Upper lobe of left lung (tissue), 4 donors: ENCODE data around the gene CHMP4A.

ENCODE experiments used
- EP300 ChIP-seq, 4 donors: sonication (generic); formaldehyde crosslinking; IDR thresholded peaks; one replicate each; pipeline ENCODE4 v1.5.1; 2017; ENCODE audit warnings: antibody characterized with exemption in 4 of 4, control low read depth in 2 of 4
- POLR2A ChIP-seq, 4 donors: fragments of 450-650 bp; IDR thresholded peaks; one replicate each; pipeline ENCODE4 v1.5.1; 2016 to 2017; ENCODE audit warnings: antibody characterized with exemption in 4 of 4, mild to moderate bottlenecking in 2 of 4
- TF ChIP-seq, protein P1 (sequence below), 6 experiments: fragments of 450-650 bp in 4 of 6; fragments of 200-600 bp in 2 of 6; sonication (generic) in 2 of 6; IDR thresholded peaks; one replicate each; pipeline ENCODE4 v1.5.1; 2016 to 2019; ENCODE audit warnings: antibody characterized with exemption in 6 of 6

DNA sequence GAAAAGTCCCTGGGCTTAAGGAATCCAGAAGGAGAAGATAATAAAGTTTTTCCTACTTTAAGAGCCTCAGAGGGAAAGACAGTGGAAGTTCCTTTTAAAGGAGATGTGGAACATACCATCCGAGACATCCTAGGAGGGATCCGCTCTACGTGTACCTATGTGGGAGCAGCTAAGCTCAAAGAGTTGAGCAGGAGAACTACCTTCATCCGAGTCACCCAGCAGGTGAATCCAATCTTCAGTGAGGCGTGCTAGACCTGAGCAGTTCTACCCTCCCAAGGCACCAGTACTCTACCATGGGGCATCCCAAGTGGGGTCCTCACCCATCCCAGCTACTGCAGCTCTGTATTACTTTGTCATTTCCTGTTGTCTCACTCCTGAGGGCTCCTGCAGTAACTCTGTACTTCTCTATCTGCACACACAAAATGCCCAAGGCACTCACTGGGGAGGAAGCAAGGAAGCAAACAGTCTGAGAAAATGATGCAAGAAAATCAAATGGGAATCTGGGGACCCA is 25.3 kb upstream of the CHMP4A start:
- TF ChIP-seq, protein P1, sequence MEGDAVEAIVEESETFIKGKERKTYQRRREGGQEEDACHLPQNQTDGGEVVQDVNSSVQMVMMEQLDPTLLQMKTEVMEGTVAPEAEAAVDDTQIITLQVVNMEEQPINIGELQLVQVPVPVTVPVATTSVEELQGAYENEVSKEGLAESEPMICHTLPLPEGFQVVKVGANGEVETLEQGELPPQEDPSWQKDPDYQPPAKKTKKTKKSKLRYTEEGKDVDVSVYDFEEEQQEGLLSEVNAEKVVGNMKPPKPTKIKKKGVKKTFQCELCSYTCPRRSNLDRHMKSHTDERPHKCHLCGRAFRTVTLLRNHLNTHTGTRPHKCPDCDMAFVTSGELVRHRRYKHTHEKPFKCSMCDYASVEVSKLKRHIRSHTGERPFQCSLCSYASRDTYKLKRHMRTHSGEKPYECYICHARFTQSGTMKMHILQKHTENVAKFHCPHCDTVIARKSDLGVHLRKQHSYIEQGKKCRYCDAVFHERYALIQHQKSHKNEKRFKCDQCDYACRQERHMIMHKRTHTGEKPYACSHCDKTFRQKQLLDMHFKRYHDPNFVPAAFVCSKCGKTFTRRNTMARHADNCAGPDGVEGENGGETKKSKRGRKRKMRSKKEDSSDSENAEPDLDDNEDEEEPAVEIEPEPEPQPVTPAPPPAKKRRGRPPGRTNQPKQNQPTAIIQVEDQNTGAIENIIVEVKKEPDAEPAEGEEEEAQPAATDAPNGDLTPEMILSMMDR (IDR thresholded peaks at IDR 0.05), result no peak
- TF ChIP-seq POLR2A (IDR thresholded peaks at IDR 0.05) (no peak), EP300 (IDR thresholded peaks at IDR 0.05) (no peak)
